OCI-LY7 (cell line): ENCODE results near the gene FAM53C.
"Not testable (repeated sequence)": the region's sequence is repeated elsewhere in the genome, so short reads cannot be mapped to it uniquely, and the experiment has no call there.

ENCODE experiments used
- CTCF ChIP-seq: fragments of 200-600 bp; sonication (generic); conservative IDR thresholded peaks from 2 replicates; pipeline ENCODE4 v1.5.1; 2014; ENCODE audit warnings: mild to moderate bottlenecking, antibody characterized with exemption, low read length, moderate library complexity, mixed read lengths
- EZH2phosphoT487 ChIP-seq: fragments of 200-600 bp; sonication (generic); IDR thresholded peaks from 2 replicates; pipeline ENCODE4 v1.6.1; 2018; ENCODE audit warnings: low read depth, borderline replicate concordance, mild to moderate bottlenecking, mixed run types, antibody characterized with exemption, low read length, moderate library complexity, mixed read lengths

- TF ChIP-seq CTCF, EZH2phosphoT487: not testable (repeated sequence)
These were observed 51.8 kb downstream of the FAM53C start for GRCh38 chr5:138389911-138390310.
